ENCODE data around the gene CD6.

Gene CD6

DNA sequence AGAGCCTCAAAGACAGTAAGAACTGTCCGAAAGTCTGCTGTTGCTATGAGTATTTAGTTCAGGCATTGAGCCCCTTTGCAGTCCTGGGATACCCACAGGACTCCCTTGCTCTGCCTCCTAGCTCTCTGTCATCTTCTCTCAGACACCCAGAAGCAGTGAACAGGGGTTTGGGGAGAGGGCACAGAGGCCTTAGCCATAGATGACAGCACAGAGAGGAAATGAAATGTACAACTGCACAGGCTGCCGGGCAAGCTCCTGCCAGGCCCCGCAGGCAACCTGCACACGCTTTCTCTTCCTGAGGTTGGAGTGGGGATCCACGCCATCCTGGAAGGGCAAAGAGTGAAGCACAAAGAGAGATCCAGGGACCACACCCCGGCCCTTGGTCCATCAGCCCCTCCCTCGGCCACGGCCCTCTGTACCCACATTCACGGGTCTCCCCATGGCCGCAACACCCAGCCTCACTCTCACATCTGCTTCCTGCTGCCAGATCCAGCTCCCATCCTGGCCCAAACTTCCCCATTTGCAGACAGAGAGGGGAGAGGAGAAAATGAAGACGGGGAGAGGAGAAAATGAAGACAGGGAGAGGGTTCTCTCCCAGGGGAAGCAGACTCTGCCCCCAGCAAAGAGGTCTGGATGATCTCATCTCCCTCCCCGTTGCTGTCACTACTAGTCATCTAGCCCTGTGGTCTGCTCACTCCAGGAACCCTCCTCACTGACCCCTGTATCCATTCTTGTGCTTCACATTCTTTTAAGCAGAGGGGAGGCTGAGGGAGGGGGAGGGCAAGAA is 40.7 kb downstream of the CD6 start:
- DNase-seq: no peak

DNA sequence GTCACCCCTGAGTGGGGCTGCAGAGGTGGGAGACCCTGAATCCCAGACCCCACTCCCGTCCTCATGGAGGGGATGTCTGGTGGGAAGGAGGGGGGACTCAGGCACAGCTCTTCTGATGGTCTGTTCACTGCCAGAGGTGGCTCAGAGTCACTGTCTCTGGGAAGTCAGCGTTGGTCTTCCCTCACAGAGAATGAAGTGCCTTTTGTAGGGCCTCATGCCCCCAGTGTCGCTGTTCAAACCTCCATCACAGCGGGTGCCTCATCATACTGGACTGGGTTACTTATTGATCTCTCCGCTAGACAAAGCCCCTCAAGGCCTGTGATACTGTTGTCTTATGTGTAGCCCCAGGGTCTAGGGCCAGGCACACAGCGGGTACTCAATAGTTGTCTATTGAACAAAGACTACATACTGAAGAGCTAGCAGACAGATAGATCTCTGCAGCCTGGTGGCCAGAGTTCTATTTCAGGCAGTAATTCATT is 41.3 kb downstream of the CD6 start:
- no peak for DNase-seq

DNA sequence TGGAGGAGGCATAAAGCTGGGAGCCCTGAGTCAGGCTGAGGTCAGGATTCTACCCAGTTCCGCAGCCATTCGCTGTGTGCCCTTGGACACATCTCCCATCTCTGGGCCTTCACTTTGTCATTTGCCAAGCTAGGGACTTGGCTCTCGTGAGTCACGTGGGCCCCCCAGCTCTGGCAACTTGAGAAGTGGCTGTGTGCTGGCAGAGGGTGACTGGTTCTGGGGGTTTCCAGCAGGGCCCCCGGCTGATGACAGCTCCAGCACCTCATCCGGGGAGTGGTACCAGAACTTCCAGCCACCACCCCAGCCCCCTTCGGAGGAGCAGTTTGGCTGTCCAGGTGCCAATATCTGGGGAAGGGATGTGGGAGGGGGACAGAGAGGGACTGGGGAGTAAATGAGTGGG is 46.6 kb downstream of the CD6 start:
- no peak for DNase-seq

DNA sequence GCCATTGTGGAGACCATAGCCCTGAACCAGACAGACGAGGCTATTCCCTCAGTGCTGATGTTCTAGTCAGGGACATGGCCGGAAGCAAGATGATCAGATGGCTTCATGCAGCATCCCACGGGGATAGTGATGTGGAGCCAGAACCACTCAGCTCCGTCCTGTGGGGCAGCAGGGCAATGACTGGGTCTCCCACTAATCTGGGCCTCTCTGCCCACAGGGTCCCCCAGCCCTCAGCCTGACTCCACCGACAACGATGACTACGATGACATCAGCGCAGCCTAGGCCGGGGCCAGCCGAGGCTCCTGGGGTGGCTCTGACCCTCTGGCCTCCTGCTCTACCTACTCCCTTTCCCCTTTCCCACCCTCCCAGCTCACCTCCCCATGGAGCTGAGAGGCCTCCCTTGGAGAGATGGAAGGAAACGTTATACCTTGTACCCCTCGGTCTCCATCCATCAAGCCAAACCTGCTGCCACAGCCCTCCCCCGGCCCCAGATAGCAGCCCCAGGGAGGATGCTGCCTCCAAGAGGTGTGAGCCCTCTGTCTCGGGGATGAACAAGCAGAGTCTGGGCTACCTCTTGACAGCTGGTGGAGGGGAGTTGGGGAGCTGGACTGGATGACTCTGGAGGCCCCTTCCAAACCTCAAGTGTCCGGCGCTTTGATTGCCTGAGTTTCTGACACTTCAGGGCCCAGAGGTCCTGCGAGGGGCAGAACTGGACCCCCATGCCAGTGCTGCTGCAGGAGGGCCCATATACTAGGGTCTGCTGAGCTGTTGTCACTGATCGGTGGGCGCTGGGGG is 47.8 kb downstream of the CD6 start:
- DNase-seq: no peak

DNA sequence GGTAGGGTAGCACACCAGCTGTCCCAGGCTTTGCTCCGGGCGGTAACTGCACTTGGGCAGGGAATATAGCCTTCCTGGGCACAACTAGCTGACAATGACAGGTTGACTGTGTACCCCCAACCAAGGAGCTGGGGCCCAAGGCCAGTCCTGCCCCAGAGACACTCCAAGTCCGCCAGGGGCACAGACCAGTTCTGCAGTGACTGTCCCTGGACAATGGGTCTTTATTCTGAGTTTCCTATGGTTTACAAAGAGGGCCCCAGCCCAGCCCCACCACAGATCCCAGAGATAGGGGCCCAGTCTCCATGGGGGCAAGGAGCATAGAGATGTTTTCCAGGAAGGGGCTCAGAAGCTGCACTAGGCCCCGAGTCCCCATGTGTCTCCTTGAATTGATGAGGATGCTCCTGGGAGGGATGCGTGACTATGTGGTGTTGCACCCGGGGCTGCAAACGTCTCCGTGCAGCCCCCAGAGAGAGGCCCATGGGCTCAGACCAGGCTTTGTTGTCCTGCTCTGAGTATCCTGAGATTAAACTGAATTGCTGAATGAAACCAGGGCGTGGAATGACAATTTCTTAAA is 48.4 kb downstream of the CD6 start:
- DNase-seq: no peak

DNA sequence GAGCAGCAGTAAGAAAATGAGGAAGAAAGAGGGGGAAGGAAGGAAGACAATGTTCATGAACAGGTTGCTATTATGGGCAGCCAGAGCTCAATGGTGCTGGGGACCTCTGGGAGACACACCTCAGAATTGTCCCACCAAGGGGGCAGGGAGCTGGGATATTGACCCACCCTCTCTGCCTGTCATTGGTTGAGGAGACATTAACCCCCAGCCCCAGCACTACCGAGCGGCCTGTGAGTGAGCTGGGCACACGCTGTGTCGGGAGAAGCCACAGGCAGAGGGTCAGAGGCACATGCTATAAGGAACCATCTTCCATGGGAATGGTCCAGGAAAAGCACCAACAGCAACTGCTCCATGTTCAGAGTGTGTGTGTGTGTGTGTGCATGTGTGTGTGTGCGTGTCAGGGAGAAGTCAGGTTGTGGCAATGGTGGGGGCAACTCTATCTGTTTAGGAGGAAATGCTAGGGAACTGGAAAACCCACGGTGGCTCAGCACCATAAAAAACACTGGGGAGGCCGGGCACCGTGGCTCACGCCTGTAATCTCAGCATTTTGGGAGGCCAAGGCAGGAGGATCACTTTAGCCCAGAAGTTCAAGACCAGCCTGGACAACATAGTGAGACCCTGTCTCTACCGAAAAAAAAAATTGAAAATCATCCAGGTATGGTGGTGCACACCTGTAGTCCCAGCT is 49.2 kb downstream of the CD6 start:
- no peak for DNase-seq

DNA sequence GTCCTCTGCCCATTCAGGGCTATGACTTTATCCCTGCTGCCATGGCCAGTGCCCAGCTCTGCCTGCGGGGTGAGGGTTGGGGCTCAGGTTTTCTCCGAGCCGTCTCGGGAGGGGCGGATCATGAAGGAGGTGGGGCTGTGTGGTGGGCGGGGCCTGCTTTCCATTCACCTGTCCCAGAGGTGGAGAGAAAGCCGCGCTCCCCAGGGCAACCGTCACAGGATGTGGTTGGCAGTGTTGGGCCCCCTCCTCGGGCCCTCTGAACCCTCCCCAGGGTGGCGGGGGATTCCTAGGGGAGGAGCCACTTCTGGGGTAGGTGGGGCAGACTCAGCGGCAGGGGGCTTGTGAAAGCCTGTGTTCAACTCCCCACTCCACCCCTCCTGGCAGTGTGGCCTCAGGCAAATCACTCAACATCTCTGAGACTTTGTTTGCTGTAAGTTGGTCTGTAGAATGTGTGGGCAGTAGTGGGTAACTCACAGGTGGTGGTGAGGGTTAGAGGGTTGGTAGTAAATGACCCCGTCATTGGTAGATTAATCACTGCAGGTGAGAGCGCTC is 50.3 kb downstream of the CD6 start:
- no peak for DNase-seq

DNA sequence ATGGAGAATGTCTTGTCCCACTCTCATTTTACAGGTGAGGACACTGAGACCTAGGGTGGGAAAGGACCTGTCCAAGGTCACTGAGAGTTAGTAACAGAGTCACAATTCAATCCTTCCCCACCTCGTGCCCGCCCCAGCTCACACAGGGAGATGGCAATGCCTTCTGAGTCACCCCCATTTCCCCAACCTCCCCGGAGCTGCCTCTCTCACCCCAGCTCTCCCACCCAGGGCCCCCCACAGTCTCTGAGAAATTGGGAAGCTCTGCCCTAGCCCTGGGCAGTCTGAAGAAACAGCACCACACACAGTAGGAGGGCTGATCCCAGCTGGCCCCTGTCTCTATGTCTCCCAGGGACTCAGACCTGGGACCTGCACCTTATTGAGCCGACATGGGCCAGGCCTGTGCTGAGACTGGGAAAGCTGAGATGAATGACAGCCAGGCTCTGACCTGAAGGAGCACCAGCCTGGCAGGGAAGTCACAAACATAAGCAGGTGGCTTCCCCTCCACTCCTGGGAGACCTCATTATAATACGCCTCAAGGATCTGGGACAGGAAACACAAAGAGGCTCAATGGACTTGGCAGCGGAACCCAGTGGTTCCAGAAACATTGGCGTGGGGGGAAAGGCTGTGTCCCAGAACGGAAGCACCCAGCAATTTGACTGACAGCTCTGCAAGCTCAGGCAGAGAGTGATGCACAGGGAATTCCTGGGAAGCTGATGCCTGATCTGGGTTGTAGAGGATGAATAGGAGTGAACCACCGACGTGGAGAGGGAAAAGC is 51.0 kb downstream of the CD6 start:
- DNase-seq: no peak

DNA sequence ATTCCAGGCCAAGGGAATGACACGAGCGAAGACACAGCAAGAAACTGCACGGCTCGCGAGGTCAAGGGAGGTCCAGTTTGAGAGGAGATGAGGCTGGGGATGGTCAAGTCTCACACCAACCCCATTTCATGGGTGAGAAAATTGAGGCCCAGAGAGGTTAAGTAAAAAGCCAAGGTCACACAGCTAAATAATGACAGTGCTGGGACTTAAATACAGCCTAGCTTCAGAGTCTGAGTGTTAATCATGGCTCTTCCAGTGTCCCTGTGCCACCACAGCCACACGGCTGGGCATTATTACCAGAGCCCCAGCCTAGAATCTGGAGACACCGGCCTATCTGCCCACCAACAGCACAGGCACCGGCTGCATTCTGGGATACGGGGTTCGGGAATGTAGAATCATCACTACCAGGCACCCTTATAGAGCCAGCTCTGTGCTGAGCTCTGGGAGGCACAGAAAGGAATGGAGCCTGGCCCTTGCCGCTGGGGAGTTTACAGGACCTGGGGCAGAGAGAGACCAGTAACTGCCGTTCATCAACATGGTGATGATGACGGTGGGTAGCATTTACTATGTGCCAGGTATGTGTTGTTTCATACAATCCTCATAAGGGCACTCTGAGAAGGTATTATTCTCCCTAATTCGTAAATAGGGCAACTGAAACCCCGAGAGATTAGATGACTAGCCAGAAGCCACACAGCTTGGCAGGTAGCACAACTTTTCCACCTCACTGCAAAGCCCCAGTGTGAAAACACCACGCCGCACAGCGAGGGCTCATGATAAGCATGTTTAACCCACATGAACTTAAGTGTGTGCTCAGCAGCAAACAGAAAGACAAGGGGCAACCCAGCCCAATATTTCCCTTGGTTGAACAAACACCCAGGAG is 51.8 kb downstream of the CD6 start:
- DNase-seq: no peak

DNA sequence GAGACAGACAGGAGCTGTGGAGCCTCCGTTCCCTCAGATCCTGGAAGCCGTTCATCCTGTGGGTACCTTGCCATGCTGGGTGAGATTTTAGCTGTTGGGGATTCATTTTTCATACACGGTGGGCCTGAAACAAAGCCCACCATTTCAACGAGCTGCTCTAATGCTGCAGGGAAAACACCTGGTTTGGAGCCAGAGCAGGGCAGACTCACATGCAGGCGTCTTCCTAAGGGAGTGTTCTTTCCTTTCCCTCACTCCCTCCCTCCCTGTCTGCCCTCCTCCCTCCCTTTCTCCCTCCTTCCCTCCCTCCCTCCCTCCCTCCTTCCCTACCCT is 52.5 kb downstream of the CD6 start:
- no peak for DNase-seq

DNA sequence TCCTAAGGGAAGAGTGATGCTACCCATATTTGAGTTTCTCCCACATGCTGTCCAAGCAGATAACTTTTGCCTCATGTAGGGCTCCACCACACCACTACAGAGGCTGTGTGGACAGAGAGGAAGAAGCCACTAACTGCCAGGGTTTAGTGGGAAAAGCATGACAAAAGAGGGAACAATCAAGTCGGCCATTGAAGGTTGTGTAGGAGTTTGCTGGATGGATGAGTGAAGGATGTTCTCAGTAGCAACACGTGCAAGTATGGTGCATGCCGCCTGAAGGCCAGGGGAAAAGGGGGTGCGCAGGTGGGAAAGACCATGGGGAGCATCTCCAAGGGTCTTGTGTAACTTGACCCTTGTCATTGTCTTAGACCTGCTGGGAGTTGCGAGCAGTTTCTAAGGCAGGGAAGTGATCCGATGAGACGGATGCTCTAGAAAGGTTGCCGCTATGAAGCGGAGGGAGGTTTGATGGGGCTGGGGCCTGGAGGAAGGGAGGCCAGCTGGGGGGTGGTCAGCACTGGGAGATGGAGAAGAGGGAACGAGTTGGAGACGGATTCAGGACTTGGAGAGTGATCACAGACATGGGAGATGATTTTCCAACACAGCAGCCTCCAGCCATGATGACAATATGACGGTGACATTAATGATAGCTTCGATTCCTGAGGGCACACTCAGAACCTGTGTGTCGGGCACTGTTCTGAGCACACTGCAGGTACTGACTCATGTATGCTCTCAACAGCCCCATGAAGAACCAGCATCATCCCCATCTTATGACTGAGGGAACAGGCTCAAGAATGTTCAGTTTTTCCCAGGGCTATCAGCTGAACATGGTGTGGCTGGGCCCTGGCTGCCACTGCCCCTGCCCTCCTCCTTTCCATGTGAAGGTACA is 53.7 kb downstream of the CD6 start:
- no peak for DNase-seq

DNA sequence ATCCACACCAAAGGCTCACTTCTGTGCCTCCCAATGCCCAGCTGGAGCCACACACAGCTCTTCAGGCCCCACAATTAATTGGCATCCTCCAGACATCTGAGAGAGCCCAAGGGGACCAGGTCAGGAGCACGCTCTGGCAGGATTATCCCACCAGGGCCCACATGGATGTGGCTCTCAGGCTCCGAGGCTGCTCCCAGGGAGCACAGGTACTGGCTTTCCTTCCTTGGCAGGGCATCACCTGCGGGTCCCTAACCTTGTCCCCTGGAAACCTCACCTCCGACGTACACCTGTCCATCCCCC is 54.3 kb downstream of the CD6 start:
- no peak for DNase-seq

DNA sequence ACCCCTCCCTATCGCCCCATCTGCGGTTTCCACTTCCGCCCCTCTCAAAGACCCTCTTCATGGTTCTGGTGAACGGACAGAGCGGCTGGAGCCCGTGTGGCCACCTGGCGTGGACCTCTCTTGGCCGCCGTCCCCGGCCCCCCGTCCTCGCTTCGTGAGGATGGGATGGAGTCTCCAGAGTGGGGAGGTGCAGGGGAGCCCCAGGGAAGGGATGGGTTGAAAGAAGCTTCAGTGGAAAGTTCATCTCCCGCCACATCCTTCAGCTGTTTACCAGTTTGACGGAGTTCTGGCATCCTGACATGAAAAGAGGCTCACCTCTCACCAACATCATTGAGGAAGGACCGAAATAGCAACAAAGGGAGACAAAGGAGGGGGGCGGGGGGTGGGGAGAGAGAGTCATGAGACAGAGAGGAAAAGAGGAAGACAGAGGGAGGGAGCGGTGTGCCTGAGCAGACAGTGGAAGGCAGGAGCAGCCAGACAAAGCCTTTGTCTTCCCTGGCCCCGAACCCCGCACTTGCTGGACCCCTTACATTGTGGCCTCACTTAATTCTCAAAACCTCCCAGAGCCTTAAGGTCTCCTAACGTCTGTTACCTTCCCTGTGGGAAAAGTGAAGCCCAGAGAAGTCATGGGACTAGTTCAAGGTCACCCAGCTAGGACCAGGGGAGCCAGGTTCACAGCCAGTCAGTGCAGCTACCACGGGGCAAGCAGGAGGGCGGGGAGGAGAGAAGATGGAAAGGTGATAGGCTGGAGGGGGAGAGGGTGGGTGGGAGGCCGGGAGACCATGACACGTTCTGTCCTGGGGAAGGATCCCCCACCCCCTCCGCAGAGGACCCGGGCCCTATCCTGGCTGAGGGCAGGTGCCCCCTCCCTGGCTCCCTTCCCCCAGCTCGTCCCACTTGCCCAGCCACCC is 54.9 kb downstream of the CD6 start:
- no peak for DNase-seq

DNA sequence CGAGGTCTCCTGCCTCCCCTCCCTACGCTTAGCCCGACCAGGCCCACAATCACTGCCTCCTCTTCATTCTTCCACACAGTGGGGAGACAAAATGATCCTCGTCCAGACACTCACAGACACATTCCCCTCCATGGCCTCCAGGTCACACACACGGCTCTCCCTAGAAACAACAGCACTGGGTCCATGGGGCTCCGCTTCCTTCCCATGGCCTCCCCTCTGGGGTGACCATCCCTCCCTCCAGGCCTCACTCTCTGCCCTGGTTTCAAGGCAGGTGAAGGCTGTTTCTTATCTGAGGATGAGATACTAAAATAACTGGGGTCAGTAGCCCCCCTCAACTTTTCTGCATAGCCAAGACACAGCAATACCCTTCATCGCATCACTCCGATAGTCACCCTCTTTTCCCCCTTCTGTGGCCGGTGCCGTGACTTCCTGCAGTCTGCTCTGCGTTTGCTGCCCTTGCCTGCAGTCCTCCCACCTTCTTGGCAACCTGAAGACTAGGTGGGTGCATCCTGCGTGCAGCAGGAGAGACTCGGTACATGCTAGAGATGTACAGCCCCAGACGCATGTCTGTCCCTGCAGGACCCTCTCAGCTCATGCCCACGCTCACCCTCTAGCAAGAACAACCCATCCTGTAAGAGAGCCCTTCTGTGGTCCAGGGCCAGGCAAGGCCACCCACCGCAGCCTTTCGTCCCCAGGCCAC is 55.8 kb downstream of the CD6 start:
- DNase-seq: no peak

DNA sequence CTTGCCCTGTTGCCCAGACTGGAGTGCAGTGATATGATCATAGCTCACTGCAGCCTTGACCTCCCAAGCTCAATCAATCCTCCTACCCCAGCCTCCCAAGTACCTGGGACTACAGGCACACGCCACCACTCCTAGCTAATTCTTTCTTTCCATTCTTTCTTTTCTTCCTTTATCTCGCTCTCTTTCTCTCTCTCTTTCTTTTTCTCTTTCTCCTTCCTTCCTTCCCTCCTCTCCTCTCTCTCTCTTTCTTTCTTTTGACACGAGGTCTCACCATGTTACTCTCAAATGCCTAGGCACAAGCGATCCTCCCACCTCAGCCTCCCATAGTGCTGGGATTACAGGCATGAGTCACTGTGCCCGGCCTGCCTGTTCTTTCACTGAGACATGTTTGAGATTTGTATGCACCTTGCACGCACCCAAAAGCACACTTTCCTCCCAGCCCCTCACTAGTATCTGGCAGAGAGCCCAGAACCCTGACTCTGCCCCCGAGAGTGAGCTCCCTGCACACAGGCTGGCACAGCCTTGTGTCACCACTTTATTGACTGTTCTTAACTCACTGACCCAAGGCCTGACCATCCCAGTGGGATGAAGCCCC is 56.8 kb downstream of the CD6 start:
- DNase-seq: peak; percentile 22

DNA sequence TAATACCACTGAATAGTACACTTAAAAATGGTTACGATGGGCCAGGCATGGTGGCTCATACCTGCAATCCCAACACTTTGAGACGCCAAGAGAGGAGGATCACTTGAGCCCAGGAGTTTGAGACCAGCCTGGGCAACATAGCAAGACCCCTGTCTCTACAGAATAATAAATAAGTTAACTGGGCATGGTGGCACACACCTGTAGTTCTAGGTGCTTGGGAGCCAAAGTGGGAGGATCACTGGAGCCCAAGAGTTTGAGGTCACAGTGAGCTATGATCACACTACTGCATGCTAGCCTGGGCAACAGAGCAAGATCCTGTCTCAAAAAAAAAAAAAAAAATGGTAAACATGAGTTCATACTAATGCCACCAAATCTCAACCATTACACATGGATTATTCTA is 61.3 kb downstream of the CD6 start:
- DNase-seq: no peak

DNA sequence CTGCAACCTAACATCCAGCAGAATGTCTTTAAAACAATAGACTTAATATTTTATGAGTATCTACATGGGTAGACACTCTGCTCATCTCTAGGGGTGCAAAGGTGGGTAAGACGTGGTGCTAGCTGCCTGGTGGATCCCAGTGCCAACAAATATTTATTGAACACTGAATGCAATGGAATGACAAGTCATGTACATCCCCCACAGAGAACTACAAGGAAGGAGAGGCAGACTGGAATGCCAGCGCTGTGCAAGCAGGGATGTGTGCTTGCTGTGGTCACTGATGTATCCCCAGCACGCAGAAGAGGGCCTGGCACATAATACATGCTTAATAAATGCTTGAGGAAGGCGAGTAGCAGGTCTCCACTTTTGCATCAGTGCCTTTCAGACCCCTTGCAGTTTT is 61.9 kb downstream of the CD6 start:
- DNase-seq: no peak

DNA sequence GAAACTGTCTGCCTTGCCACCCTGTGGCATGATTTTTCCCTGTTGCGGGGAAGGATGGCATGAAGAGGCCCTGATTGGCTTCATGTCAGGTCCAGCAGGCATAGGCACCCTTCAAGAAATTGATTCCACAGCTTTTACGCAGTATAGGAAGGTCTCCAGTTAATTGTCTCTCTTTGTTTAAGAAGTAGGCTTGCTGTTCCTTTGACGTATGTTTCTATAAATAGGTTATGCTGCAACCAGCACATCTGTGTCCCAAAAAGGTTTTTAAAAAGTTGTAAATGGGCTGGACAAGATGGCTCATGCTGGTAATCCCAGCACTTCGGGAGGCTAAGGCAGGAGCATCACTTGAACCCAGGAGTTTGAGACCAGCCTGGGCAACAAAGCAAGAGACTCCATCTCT is 62.6 kb downstream of the CD6 start:
- no peak for DNase-seq
